Heart right ventricle (tissue), 16 donors: ENCODE measurements around the gene OR3A2. TPM values are rescaled to one million over a fixed set of nuclear protein-coding genes. Genes with fewer than 3 reads are reported as not detected.
A peak's percentile ranks its signal among the peaks of the same experiment; 100 is the strongest.
"Not testable (repeated sequence)": the region's sequence is repeated elsewhere in the genome, so short reads cannot be mapped to it uniquely, and the experiment has no call there.

Source experiments
- ATAC-seq, 8 donors: fragments of 200-7000 bp; cut with Tn5 transposase; one replicate each; pipeline ENCODE4 v1.9.1; 2020; ENCODE audit warnings: mild to moderate bottlenecking in 8 of 8, moderate library complexity in 8 of 8, moderate number of reproducible peaks in 1 of 8
- DNase-seq, 2 donors: peaks; one replicate each; pipeline ENCODE4 v3.0.0-alpha.2; 2020
- H3K27ac ChIP-seq, 10 donors: fragments of 200-600 bp; sonication (generic) in 2 of 10; one replicate each; pipeline versions ENCODE4 v1.5.0 to v1.8.0; 2020 to 2022; ENCODE audit warnings: mild to moderate bottlenecking in 3 of 10
- H3K27me3 ChIP-seq, 7 donors: fragments of 200-600 bp; one replicate each; pipeline ENCODE4 v1.8.0; 2021 to 2022; ENCODE audit warnings: mild to moderate bottlenecking in 2 of 7
- H3K36me3 ChIP-seq, 9 donors: fragments of 200-600 bp; sonication (generic) in 1 of 9; one replicate each; pipeline versions ENCODE4 v1.5.0 to v1.8.0; 2020 to 2022; ENCODE audit warnings: mild to moderate bottlenecking in 2 of 9
- H3K4me1 ChIP-seq, 9 donors: fragments of 200-600 bp; sonication (generic) in 1 of 9; one replicate each; pipeline versions ENCODE4 v1.5.0 to v1.8.0; 2020 to 2022; ENCODE audit warnings: mild to moderate bottlenecking in 4 of 9
- H3K4me3 ChIP-seq, 10 donors: fragments of 200-600 bp; sonication (generic) in 2 of 10; one replicate each; pipeline versions ENCODE4 v1.5.0 to v1.8.0; 2020 to 2022; ENCODE audit warnings: mild to moderate bottlenecking in 7 of 10, moderate library complexity in 2 of 10
- H3K9me3 ChIP-seq, 11 donors: fragments of 200-600 bp in 10 of 11; sonication (generic) in 2 of 11; one replicate each; pipeline versions ENCODE4 v1.5.0 to v1.8.0; 2013 to 2022; ENCODE audit warnings: mild to moderate bottlenecking in 2 of 11, control low read depth in 1 of 11, moderate library complexity in 1 of 11
- CTCF ChIP-seq, 9 donors: fragments of 200-600 bp; sonication (generic) in 2 of 9; IDR thresholded peaks; one replicate each; pipeline versions ENCODE4 v1.5.0 to v1.8.0; 2021 to 2022; ENCODE audit warnings: antibody characterized with exemption in 9 of 9, mild to moderate bottlenecking in 5 of 9, moderate library complexity in 1 of 9
- WGBS, 2 donors: extraction: QIAGEN DNeasy Blood & Tissue Kit; methylation state at CpG; one replicate each; pipeline ENCODE4 v1.1.7; 2013; ENCODE audit warnings: inconsistent platforms in 1 of 2; 5-methylcytosine and 5-hydroxymethylcytosine counted together
- intact Hi-C, 10 donors: fragments of 100-400 bp; cut with DNase I; formaldehyde crosslinking; loops; one replicate each; pipeline versions ENCODE4 v1.11.1 to v1.14.2; 2022
- polyA plus RNA-seq, 2 donors: library from polyadenylated mRNA; stranded (reverse); fragments of 200-250 nt; gene quantifications; one replicate each; pipeline ENCODE4 v1.2.3, GENCODE V29; 2013
- total RNA-seq, 10 donors: library from RNA; stranded (reverse); fragmentation: NEBNext Ultra II Directional in 3 of 10; extraction: Animal tissue kit (Norgen Biotek cat#: 25700) in 3 of 10; gene quantifications; one replicate each; pipeline versions ENCODE4 v1.2.1 to v1.2.4, GENCODE V29; 2021 to 2023
- donor health status: Arrhythmogenic right ventricular cardiomyopathy.
- donor health status: ischemic (EF 13 %, LVEDD 7.1; RV severe dilation, severe dysfunction).
- donor health status: healthy with polysubstance abuse.
- donor health status: DM: no; HTN: yes; CAD: no.
- donor health status: DM: no; HTN: no; CAD: no.
- donor health status: ischemic (EF 25% LVEDD 6.9; RV normal size, moderate dysfunction).
- donor health status: ischemic (EF 25% LVEDD 5.7; RV mildly dilated, moderate dysfunction).
- donor health status: healthy.
- donor health status: DM: yes; HTN: yes; CAD: no.
- donor health status: Ischemic cardiomyopathy.
- donor health status: ischemic (EF 35%, LVEDD 5.7; RV mildly dilated, moderate dysfunction).
- donor health status: nonischemic (EF 11% LVEDD 7.7; RV severe dilation, severe dysfunction).
- donor health status: DM: yes; HTN: yes; CAD: no.
- donor health status: PGD.
- donor health status: ischemic (EF 29% LVEDD 5.4; RV normal size, mild dysfunction).
- donor health status: nonischemic (EF 23%, LVEDD 6.1; RV moderate dilation, normal function).

Gene OR3A2
- total and polyA plus RNA-seq, 12 donors, result 0.13 to 2.3 (median 0.28) TPM; not detected in 9

- peaks cover 0 to 17% (median 6%) of the 10 kb centered on the region in 7 donors for H3K27me3 ChIP-seq
- no peak for DNase-seq
- no peak for ATAC-seq
- H3K27ac ChIP-seq, result no peak overlapping the region
- H3K9me3 ChIP-seq, result peaks cover 0 to 2% (median 0%) of the 10 kb centered on the region in 11 donors
- no peaks in the 10 kb centered on the region for H3K36me3 ChIP-seq
- 77 to 79% methylated on average over 1 of the region's 1 CpG for WGBS, 2 donors
- no peak overlapping the region for H3K4me3 ChIP-seq
- intact Hi-C loops, result no loop called here
- H3K4me1 ChIP-seq, result no peaks in the 10 kb centered on the region
- no peak for TF ChIP-seq CTCF (IDR thresholded peaks at IDR 0.05)
Observed at GRCh38 chr17:3260163-3260562, 125.9 kb downstream of the OR3A2 start.

- Histone ChIP-seq H3K27ac (no peak overlapping the region), H3K4me3 (no peak overlapping the region), H3K27me3 (peaks cover 0 to 5% (median 0%) of the 10 kb centered on the region in 7 donors), H3K4me1 (no peaks in the 10 kb centered on the region), H3K9me3 (peaks cover 0 to 9% (median 0%) of the 10 kb centered on the region in 11 donors), H3K36me3 (no peaks in the 10 kb centered on the region)
- no peak for DNase-seq
- whole genome bisulfite sequencing, 2 donors, result 85 to 89% methylated on average over 8 of the region's 8 CpGs
- no peak for ATAC-seq
- TF ChIP-seq CTCF (IDR thresholded peaks at IDR 0.05), result no peak
- intact Hi-C loops, result no loop called here
Observed at GRCh38 chr17:3256575-3256974, 129.5 kb downstream of the OR3A2 start.

- H3K4me3 ChIP-seq, H3K4me1 ChIP-seq, H3K27ac ChIP-seq, DNase-seq, ATAC-seq, H3K36me3 ChIP-seq, intact Hi-C loops, H3K27me3 ChIP-seq, H3K9me3 ChIP-seq: not testable (repeated sequence)
- 95% methylated on average over 1 of the region's 2 CpGs; no CpG with 5 or more reads in 1 of the 2 donors for WGBS, 2 donors
Observed at GRCh38 chr17:3249013-3249412, 137.1 kb downstream of the OR3A2 start.

- H3K4me1 ChIP-seq, ATAC-seq, H3K36me3 ChIP-seq, H3K27me3 ChIP-seq, H3K9me3 ChIP-seq, H3K4me3 ChIP-seq, H3K27ac ChIP-seq, intact Hi-C loops, DNase-seq: not testable (repeated sequence)
- WGBS, 2 donors, result 23 to 41% methylated on average over 1 of the region's 1 CpG
Observed at GRCh38 chr17:3244841-3245240, 141.3 kb downstream of the OR3A2 start.

- H3K9me3 ChIP-seq, H3K27me3 ChIP-seq, ATAC-seq, DNase-seq, H3K4me3 ChIP-seq, H3K36me3 ChIP-seq, H3K27ac ChIP-seq, H3K4me1 ChIP-seq, intact Hi-C loops: not testable (repeated sequence)
- WGBS, 2 donors, result 89% methylated on average over 1 of the region's 1 CpG; no CpG with 5 or more reads in 1 of the 2 donors
Observed at GRCh38 chr17:3241044-3241443, 145.1 kb downstream of the OR3A2 start.

GRCh38 chr17:3238685-3239084 is 147.4 kb downstream of the OR3A2 start:
- H3K27ac ChIP-seq, H3K4me3 ChIP-seq, H3K27me3 ChIP-seq, H3K36me3 ChIP-seq, DNase-seq, H3K4me1 ChIP-seq, H3K9me3 ChIP-seq, intact Hi-C loops: not testable (repeated sequence)
- peak in 7 of 8 donors; percentile 45 to 91 (median 69) for ATAC-seq
- WGBS, 2 donors, result 0 to 24% methylated on average over 1 of the region's 2 CpGs

GRCh38 chr17:3232300-3232699 is 153.8 kb downstream of the OR3A2 start:
- H3K4me1 ChIP-seq, DNase-seq, intact Hi-C loops, H3K4me3 ChIP-seq, H3K36me3 ChIP-seq, H3K27me3 ChIP-seq, ATAC-seq, H3K27ac ChIP-seq, H3K9me3 ChIP-seq: not testable (repeated sequence)
- WGBS, 2 donors, result 74 to 82% methylated on average over 8 of the region's 8 CpGs

Other genes with a start within 250 kb of the OR3A2 start
- gene OR1A2, start 188.8 kb downstream of the OR3A2 start, total RNA-seq, result not detected
- gene OR1A2, start 188.8 kb downstream of the OR3A2 start, polyA plus RNA-seq, result not detected
- not detected for gene OR1A1, start 178.6 kb downstream of the OR3A2 start, total RNA-seq
- gene OR1A1, start 178.6 kb downstream of the OR3A2 start, polyA plus RNA-seq, result not detected
- gene OR3A1, start 87.9 kb downstream of the OR3A2 start, total RNA-seq, result not detected
- not detected for gene OR3A1, start 87.9 kb downstream of the OR3A2 start, polyA plus RNA-seq
- gene OR1E1, start 12.1 kb upstream of the OR3A2 start, total RNA-seq, result under 1 TPM in 1 of 10 donors, not detected in 9; 0.32 TPM
- gene OR1E1, start 12.1 kb upstream of the OR3A2 start, polyA plus RNA-seq, result not detected
- not detected for gene OR3A3, start 25.1 kb upstream of the OR3A2 start, total RNA-seq
- gene OR3A3, start 25.1 kb upstream of the OR3A2 start, polyA plus RNA-seq, result not detected
- gene OR1E2, start 47.5 kb upstream of the OR3A2 start, total RNA-seq, result under 1 TPM in 1 of 10 donors, not detected in 9; 0.43 TPM
- not detected for gene OR1E2, start 47.5 kb upstream of the OR3A2 start, polyA plus RNA-seq
- gene SPATA22, start 85.5 kb upstream of the OR3A2 start, total RNA-seq, result 1 to 10 TPM in 1 of 10 donors, under 1 TPM in 7, not detected in 2; 0.21 to 3.1 (median 0.45) TPM
- under 1 TPM; 0.09 to 0.37 TPM for gene SPATA22, start 85.5 kb upstream of the OR3A2 start, polyA plus RNA-seq
- 1 to 10 TPM in 9 of 10 donors, under 1 TPM in 1; 0.34 to 2.9 (median 1.5) TPM for gene ASPA, start 89.7 kb upstream of the OR3A2 start, total RNA-seq
- 1 to 10 TPM in 1 of 2 donors, under 1 TPM in 1; 0.26 to 1.8 TPM for gene ASPA, start 89.7 kb upstream of the OR3A2 start, polyA plus RNA-seq
- gene TRPV3, start 171.5 kb upstream of the OR3A2 start, total RNA-seq, result 1 to 10 TPM in 5 of 10 donors, under 1 TPM in 5; 0.17 to 1.8 (median 1.1) TPM
- gene TRPV3, start 171.5 kb upstream of the OR3A2 start, polyA plus RNA-seq, result 1 to 10 TPM in 1 of 2 donors, under 1 TPM in 1; 0.19 to 2.8 TPM
- 1 to 10 TPM; 2.2 to 6.5 (median 3.7) TPM for gene TRPV1, start 223.1 kb upstream of the OR3A2 start, total RNA-seq
- gene TRPV1, start 223.1 kb upstream of the OR3A2 start, polyA plus RNA-seq, result 10 to 100 TPM in 1 of 2 donors, 1 to 10 TPM in 1; 2.1 to 12.5 TPM
- 1 to 10 TPM; 2.6 to 5.8 (median 4.2) TPM for gene SHPK, start 249.9 kb upstream of the OR3A2 start, total RNA-seq
- 1 to 10 TPM; 2.3 to 7.6 TPM for gene SHPK, start 249.9 kb upstream of the OR3A2 start, polyA plus RNA-seq